Esophagus muscularis mucosa (tissue), 3 donors: ENCODE measurements around the gene TBC1D17.

ENCODE experiments used
- CTCF ChIP-seq, 3 experiments: fragments of 200-600 bp in 2 of 3; fragments of 450-650 bp in 1 of 3; sonication (generic) in 2 of 3; IDR thresholded peaks; one replicate each; pipeline ENCODE4 v1.5.1; 2017 to 2019; ENCODE audit warnings: antibody characterized with exemption in 3 of 3, mild to moderate bottlenecking in 2 of 3, moderate library complexity in 1 of 3
- POLR2A ChIP-seq: fragments of 450-650 bp; IDR thresholded peaks from one replicate; pipeline ENCODE4 v1.6.1; 2017; ENCODE audit warnings: antibody characterized with exemption, moderate library complexity, mild to moderate bottlenecking, low read depth
- POLR2AphosphoS5 ChIP-seq, 2 donors: sonication (generic); formaldehyde crosslinking; IDR thresholded peaks; one replicate each; pipeline ENCODE4 v1.6.1; 2017; ENCODE audit warnings: antibody characterized with exemption in 2 of 2

- TF ChIP-seq POLR2A (no peak), POLR2AphosphoS5 (IDR thresholded peaks at IDR 0.05) (no peak), CTCF (IDR thresholded peaks at IDR 0.05) (no peak)
Observed at GRCh38 chr19:49891393-49891792, 13.9 kb downstream of the TBC1D17 start.
